HS-5 (cell line): Measurements from ENCODE around the gene MOB4.
"Not testable (repeated sequence)": the region's sequence is repeated elsewhere in the genome, so short reads cannot be mapped to it uniquely, and the experiment has no call there.

Experiments
- DNase-seq: peaks from one replicate; pipeline ENCODE4 v3.0.0-alpha.2; 2012; ENCODE audit warnings: low read depth

The MOB4 gene

DNA sequence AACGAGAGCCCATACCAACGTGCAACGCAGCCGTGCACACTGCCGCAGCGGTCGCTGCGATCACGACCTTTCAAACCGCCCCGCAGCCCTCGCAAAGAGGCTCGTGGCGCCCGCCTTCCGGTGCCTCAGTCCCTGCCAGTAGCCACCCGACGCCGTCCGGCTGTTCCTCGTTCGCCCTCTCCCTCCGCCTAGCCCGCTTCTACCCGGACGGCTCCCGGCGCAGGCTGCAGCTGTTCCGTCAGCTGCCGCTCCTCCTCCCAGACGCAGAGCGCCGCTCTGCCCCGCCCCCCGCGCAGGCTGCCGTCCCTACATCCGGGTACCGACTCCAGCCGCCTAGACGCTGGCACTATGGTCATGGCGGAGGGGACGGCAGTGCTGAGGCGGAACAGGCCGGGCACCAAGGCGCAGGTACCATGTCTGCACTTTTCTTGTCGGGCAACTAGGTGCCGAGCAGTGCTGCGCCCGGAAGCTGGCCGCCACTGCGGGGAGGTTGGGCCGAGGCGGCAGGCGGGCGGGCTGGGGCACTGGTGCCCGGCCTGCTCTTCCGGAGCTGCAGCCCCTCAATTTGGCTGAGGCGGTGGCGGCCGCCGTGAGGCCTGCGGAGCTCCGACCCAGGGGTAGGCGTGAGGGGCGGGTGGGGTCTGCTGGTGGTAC lies at the start of gene MOB4:
TSS of gene MOB4 (plus strand) at position 328 of the 654 bp plus-strand sequence. CDS start at position 349, 21 bp downstream.
- peak; percentile 81 for DNase-seq

DNA sequence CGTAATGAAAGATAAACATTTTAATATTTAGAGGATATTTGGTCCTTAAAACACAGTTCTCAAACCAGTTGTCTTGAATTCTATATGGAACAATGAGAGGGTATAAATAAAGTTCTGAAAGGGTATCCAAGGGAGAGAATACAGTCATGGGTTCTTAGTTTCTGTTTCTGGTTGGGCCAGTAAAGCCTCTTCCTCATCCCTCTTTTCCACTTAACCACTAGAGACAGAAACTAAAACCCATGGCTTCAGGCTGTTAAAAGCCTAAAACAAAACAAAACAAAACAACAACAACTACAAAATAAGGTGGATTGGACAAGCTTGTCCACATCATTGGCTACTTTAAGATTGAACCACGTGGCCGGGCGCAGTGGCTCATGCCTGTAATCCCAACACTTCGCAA lies 43.7 kb upstream of the MOB4 start:
- DNase-seq = no peak

DNA sequence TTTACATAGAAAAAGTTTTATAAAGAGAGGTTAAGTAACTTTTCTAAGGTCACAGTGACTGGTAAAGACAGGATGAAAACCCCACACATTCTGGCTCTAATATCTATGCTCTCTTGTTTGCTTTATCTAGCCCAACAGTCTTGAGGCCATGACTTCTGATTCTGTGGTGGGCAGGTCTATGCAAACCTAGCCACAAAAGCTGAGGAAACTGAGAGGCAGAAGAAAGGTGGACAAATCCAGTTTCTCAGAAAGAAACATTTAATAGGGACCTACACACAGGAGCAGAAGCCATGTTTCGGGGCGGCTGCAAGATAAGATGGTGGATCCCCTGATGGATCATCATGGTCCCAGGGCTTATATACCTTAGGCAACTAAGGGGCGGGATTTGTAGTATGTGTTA lies 38.1 kb upstream of the MOB4 start:
- no peak for DNase-seq

DNA sequence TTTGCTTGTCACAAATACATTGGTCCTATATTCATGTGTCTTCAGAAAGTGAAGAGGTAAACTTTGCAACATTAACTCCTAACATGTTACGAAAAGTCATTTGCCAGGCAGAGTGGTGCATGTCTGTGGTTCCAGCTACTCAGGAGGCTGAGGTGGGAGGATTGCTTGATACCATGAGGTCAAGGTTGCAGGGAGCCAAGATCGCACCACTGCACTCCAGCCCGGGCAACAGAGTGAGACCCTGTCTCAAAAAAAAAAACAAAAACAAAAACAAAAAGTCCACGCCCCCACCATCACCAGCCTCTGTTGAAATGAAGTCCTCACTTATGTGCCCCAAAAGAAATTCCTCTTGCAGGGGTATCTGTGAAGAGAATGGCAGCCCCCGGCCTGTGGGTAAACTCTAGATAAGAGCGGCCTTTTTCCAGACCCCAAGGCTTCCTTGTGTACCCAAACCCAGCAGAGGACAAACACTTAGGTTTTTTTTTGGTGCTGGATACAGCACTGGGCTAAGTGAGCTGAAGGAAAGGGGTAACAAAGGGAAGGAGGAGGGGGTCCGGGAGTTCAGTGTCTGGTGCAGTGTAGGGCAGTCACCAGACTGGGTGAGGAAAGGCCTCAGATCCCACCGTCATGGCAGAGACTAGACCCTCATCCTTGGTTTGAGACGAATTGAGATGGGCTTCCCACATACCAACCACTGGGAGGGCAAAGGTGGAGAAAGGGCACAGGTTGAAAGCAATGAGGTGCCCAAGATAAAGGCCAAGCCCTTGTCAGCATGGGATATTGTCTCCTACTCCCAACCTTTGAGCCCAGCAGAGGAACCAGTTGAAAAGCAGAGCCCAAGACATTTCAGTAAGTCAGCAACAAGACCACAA lies 35.5 kb upstream of the MOB4 start:
- no peak for DNase-seq

DNA sequence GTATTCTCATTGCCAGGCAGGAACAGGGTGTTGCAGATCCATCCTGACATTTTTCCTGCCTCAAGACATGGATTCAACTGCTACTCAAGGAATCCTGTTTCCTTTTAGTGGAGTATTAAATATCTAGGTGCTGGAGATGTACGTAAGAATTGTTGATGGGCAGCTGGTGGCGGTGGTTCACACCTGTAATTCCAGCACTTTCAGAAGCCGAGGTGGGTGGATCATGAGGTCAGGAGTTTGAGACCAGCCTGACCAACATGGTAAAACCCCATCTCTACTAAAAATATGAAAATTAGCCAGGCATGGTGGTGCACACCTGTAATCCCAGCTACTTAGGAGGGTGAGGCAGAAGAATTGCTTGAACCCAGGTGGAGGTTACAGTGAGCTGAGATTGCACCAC lies 31.6 kb upstream of the MOB4 start:
- DNase-seq = not testable (repeated sequence)

DNA sequence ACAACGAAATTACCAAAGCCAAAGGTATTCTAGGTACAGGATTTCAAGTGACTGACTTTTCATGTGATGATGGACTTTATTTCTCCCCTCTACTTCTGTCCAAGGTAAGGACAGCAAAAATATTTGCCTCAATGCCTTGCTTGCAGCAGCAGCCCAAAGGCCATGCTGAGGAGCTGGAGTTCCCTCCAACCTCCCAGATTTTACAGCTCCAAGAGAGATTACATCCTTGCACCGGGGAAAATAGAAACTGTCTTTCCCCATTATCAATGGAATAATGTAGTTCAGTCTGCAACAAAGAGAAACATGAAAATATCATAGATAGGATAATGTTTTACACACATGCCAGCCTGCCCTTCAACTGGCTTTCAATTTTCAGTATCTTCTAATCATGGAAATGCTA lies 29.7 kb upstream of the MOB4 start:
- DNase-seq = no peak

DNA sequence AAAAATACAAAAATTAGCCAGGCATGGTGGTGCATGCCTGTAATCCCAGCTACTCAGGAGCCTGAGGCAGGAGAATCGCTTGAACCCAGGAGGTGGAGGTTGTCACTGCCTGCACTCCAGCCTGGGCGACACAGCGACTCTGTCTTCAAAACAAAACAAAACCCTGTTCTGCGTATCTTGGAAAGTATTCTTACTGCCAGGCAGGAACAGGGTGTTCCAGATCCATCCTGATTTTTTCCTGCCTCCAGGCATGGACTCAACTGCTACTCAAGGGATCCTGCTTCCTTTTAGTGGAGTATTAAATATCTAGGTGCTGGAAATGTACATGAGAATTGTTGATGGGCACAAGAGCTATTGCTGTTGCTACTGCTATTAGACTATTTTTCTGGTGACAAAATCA lies 28.5 kb upstream of the MOB4 start:
- DNase-seq = no peak

DNA sequence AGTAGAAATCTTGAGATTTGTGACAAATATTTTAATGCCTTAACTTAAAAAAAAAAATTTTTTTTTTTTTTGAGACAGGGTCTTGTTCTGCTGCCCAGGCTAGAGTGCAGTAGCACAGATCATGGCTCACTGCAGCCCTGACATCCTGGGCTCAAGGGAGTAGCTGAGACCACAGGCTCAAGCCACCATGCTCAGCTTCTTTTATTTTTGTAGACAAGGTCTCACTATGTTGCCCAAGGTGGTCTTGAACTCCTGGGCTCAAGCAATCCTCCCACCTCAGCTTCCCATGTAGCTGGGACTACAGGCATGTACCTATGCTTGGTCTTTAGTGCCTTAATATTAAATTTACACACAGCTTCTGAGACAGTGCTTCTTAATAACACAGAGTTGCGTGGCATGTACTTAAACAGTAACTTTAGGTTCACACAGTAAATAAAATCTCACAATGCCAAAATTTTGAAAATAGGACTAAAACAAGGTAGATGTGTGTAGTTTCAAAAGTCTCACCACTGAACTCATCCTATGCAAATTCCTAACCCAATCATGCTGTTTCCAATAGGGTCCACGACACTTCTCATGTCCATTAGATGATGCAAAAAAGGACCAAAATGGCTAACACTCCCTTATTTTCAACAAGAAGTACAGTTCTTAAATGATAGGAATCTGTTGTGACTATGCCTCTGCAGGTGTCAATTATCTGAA lies 20.3 kb upstream of the MOB4 start:
- DNase-seq = no peak

DNA sequence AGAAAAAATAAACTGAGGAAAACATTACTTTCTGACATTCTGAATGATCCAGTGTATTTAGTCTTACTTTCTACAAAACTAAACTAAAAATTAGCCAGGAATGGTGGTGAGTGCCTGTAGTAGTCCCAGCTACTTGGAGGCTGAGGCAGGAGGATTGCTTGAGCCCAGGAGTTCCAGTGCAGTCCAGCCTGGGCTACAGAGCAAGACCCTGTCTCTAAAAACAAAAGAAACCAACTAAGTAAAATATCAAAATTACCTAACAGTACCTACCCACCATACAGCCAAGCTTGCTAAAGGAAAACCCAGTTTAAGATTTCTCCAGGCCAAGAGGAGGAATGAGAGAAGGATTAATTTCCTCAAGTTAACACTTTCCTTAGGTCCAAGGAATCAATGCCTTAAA lies 19.2 kb upstream of the MOB4 start:
- no peak for DNase-seq

DNA sequence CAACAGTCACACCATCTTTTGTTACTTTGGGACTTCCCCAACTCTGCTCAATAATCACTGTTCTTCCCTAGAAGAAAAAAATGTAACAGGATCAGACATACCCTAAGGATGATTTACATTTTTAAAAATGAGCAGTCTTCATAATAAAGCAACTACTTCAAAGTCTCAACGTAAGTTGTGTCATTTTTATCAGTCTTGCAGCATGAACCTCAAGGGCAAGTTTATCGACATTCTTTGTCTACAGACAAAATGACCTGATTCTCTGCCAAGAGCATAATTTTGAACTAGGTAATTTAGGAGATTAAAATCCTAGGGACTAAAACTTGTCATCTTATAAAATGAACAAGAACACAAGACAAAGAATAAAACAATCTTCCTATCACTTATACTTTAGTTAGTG lies 18.5 kb upstream of the MOB4 start:
- no peak for DNase-seq

DNA sequence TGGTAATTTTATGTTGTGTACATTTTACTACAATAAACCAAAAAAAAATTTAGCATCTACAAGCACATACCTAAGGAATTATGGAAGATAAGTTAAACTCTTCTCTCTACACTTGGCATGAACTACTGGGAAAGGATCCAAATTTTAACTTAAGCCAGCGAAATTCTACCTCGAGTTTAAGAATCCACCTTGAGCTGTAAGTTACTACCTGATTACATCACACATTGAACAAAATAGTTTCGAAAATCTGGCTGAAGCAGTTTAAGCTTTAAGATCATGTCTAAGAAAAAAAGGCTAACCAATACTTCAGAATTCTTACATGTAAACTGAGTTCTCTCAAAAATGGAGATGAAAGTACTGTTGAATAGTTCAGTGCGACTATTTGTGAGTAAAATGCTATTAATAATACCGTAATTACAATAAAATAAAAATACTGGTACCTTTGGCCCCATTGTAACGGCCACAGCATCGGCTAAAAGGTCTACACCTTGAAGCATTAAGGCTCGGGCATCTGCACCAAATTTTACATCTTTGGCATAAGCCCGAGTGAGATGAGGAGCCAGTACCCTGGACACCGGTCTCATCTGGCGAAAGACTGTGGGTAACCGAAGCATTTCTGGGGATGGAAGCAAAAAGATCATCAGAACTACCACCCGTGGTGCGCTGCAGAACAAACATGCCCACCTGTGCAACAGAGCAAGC lies 17.5 kb upstream of the MOB4 start:
- no peak for DNase-seq

DNA sequence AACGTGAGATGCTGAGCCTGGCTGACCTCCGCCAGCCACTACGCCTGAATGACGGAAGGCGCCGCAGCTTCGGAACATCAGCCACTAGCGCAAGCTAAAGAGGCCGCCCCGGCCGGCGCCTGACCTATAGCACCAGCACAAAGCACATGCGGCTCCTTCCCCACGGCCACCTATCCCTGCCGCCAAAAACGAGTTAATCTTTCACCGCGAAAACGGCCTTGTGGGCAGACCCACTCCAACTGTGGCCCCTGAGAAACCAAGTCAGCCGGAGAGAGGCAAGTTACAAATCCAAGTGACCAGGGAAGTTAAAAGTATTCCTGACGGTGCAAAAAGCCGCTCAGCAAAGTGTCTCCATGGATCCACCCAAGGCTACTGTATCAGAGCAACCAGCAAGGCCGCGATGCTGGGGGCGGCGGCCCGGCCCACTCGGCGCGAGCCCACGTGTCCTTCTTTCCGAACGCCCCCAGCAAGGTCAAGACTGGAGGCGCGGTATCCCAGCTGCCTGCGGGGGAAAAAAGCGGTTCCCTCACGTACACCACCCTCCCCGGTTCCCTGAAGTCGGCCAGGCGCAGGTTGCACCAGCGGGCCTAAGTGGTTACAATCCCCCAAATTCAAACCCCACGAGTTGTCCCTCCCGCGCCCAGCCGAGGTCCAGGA lies 16.8 kb upstream of the MOB4 start:
- DNase-seq = no peak

DNA sequence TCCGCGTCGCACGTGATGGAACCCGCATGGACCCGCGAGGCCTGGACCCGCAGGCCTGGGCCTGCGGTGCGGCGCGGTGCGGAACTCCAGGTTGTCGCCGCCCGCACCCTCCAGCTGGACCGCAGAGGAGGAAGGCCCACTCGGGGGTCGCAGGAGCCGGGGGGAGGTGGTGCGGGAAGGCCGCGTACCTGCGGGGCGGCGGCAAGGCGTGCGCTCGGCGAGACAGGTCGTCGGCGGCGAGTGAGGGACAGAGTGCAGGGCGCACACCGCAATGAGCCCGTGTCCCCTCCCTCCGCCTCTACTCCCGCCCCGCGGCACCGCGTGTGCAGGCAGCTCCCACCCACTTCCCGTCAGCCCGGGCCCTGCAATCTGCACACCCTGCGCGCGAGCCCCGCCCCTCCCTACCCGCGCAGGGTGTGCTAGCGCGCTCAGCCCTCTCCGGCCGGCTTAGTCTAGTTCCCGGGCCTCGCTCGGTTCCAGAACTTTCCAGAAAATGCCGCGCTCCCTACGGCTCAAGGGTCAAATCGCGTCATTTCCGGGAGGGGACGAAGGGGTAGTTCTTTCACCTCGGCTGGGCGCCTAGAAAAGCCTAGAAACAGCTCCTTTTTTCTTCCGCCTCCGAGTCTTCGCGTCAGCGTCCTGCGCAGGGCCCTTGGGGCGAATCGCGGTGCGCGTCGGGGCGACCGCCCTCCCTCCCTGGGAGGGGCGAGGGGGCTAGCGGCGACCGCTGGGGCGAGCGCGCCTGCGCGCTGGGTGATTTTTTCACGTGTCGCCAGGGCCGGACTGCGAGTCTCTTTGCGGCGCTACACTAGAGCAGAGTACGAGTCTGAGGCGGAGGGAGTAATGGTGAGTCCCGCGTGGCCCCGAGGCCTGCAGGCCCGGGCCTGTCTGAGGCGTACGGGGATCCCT lies 16.0 kb upstream of the MOB4 start, which contains the start of the genes HSPD1 and HSPE1:
TSS of gene HSPD1 (minus strand) at position 247 of the 909 bp plus-strand sequence. CDS start 992 bp downstream, outside the sequence.
TSS of gene HSPE1 (plus strand) at position 786 of the 909 bp plus-strand sequence. CDS start at position 844, 58 bp downstream.
- DNase-seq = peak; percentile 100

DNA sequence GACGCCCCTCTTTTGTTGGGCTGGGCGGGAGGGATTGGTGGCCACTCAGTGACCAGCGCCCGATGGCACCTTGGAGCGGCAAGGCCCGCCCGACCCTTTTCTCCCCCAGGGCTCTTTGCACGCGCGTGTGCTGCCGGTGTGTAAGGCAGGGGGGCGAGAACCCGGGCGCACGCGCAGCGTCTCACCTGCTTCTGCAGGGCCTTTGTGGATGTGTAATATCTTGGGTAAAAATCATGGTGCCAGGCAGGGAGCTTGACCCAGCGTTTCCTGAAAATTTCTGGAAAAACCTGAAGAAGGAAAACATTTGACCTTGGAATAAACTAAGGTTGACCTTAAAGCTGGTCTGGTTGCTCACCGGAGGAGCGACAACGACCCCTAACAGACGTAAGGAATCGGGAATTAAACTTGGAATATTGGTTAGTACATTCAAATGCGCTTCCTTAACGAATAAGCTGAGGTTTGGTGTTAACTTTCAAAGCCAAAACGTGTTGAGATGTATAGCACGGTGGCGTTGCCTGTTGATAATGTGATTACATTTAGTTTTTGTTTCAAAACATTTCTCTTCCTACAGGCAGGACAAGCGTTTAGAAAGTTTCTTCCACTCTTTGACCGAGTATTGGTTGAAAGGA lies 15.2 kb upstream of the MOB4 start:
- no peak for DNase-seq

DNA sequence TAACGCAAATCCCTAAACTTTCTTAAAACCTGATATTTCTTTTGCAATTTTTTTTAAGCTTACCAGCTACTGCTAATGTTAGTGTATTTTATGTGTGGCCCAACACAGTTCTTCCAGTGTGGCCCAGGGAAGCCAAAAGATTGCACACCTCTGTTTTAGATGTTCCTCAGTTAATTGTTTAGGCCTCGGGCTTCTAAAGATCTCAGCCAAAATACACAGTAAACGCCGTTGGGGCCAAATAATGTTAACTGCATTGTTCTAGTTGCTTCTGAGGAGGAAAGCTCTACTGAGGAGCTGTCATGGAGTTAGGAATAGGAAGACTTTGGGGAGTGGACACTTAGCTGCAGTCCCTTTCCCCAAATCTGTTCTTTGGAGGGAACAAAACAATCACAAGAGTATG lies 13.7 kb upstream of the MOB4 start:
- no peak for DNase-seq

DNA sequence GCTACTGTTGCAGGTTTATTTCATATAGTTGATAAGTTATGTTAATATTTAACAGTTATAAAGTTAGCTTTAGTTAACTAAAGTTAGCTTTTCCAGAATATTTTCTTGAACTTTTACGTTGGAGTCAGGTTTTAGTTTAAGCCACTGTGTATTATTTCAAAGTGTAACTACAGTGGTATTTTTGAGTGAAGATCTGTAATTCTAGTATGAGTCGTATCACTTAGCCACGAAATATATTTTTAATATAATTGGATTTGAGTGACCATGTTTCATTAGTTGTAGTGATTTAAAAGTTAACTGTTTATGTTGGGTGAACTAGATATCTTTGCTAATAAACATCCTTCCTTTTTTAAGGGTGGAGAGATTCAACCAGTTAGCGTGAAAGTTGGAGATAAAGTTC lies 13.2 kb upstream of the MOB4 start:
- DNase-seq = no peak

DNA sequence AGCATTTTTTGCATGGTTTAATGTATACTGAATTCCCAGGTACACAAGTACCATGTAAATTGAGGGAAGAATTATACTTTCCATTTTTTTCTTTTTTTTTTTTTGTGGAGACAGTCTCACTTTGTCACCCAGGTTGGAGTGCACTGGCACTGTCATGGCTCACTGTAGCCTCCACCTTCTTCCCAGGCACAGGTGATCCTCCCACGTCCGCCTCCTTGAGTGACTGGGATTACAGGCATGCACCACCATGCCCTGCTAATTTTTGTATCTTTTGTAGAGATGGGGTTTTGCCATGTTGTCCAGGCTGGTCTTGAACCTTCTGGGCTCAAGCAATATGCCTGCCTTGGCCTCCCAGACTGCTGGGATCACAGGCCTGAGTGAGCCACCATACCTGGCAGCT lies 11.9 kb upstream of the MOB4 start:
- no peak for DNase-seq

DNA sequence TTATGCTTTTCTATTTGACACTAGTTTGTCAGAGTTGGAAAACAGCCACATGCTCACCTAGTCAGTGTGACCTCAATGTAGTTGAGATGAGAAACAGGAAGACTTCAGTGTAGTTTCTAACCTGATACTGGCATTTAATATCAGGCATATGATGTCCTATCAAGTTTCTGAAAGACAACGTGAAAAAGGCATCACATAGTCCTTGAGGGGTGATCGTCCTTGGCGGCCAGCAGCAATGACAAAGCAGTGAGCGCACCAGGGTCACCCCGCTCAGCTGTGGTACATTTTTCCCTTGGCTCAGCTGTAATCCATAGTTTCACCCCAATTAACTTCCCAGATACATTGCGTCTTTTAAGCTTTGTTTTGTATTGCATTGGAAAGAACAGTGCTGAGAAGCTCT lies 11.4 kb upstream of the MOB4 start:
- no peak for DNase-seq

DNA sequence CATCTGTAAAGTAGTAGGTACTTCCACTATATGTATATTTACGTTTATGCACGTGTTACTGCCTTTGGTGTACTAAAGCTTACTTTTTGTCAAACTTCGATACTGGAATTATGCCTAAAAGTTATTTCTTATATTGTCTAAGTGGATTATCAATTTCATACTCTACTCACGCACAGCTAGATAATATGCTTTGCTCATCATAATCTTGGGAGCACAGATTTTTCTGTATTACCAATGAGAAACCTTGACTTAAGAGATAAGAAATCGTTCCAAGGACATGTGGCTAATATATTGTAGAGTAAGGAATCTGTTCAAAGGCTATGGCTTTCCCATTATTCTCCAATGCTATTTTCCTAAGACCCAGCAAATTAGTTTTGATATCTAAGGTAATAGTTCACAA lies 9.2 kb upstream of the MOB4 start:
- no peak for DNase-seq

DNA sequence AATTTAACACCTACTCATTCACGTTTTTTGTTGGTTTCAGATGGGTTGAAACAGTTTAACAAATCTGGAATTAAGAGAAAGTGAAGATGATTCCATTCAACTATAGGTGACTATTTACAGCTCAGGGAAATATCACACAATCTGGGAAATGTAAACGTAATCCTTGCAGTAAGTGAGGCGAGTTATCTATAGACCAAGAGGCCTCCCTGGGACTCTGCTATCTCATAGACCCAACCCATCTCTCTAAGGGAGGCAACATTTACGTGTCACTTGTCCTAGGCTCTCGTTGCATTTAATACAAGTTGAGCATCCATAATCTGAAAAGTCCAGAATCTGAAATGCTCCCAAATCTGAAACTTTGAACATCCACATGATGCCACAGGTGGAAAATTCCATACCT lies 2.0 kb upstream of the MOB4 start:
- DNase-seq = no peak
